WTC11 (cell line): Measurements from ENCODE around the gene TEX54.

Experiments
- CREB1 ChIP-seq: sonication (generic); formaldehyde crosslinking; IDR thresholded peaks from 2 replicates; pipeline ENCODE4 v1.8.0; 2023; ENCODE audit warnings: mild to moderate bottlenecking, missing genetic modification reagents
- ESRRA ChIP-seq: sonication (generic); formaldehyde crosslinking; IDR thresholded peaks from 2 replicates; pipeline ENCODE4 v1.8.1; 2022; ENCODE audit warnings: mild to moderate bottlenecking, missing genetic modification reagents, borderline replicate concordance
- NFE2L1 ChIP-seq: sonication (generic); formaldehyde crosslinking; IDR thresholded peaks from 2 replicates; pipeline ENCODE4 v1.8.1; 2023; ENCODE audit warnings: missing genetic modification reagents
- TEAD4 ChIP-seq: sonication (generic); formaldehyde crosslinking; IDR thresholded peaks from 2 replicates; pipeline ENCODE4 v1.8.0; 2022; ENCODE audit warnings: mild to moderate bottlenecking, missing genetic modification reagents
- ZBTB21 ChIP-seq: sonication (generic); formaldehyde crosslinking; IDR thresholded peaks from 2 replicates; pipeline ENCODE4 v1.8.1; 2023; ENCODE audit warnings: mild to moderate bottlenecking, missing genetic modification reagents, borderline replicate concordance
- TF ChIP-seq, protein P1 (sequence below): sonication (generic); formaldehyde crosslinking; IDR thresholded peaks from 2 replicates; pipeline ENCODE4 v1.8.0; 2022; ENCODE audit warnings: mild to moderate bottlenecking, missing genetic modification reagents
- TF ChIP-seq, protein P2 (sequence below): fragments of 200-600 bp; IDR thresholded peaks from 2 replicates; pipeline ENCODE4 v1.8.0; 2022; ENCODE audit warnings: antibody characterized with exemption
- TF ChIP-seq, protein P3 (sequence below): fragments of 250-450 bp; sonication (Bioruptor Pico); IDR thresholded peaks from 2 replicates; pipeline ENCODE4 v1.9.0; 2021; ENCODE audit warnings: mild to moderate bottlenecking, borderline replicate concordance
- TF ChIP-seq, protein P4 (sequence below): sonication (generic); formaldehyde crosslinking; IDR thresholded peaks from 2 replicates; pipeline ENCODE4 v1.8.1; 2022; ENCODE audit warnings: low read depth, missing genetic modification reagents, borderline replicate concordance
- TF ChIP-seq, protein P5 (sequence below): sonication (generic); formaldehyde crosslinking; IDR thresholded peaks from 2 replicates; pipeline ENCODE4 v1.8.0; 2023; ENCODE audit warnings: missing genetic modification reagents
- TF ChIP-seq, protein P6 (sequence below): sonication (generic); formaldehyde crosslinking; IDR thresholded peaks from 2 replicates; pipeline ENCODE4 v1.8.0; 2022; ENCODE audit warnings: mild to moderate bottlenecking, missing genetic modification reagents

DNA sequence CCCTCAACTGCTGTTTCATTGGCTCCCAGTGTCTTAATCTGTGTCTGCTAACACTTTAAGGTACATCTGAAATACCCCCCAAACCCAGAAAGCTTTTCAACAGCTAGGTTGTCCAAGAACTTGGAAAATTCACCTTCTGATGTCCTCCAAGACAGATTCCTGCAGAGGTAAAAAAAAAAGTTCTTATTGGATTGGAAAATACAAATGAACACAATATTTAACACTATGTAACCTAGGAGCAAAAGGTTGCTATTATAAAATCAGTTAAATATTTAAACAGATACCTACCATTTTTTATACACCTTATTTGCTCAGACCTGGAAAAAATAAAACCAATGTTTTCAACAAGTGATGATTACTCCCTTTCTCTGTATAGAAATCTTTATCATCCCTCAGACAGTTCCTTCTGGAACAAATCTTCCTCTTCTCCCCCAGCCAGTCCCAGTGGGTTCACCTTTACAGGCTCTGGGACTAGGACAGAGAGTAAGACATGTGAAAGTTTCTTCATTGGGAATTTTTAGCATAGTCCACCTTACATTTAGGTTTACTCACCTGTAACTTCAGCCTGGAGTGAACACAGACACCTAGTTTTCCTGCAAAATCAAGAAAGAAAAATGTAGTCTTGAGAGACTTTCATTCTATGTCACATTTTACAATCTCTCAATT, 20.0 kb upstream of the TEX54 start:
- TF ChIP-seq, protein P1, sequence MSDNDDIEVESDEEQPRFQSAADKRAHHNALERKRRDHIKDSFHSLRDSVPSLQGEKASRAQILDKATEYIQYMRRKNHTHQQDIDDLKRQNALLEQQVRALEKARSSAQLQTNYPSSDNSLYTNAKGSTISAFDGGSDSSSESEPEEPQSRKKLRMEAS (CRISPR knock-in tag), result no peak
- TF ChIP-seq TEAD4 (no peak), CREB1 (CRISPR knock-in tag) (no peak), ESRRA (CRISPR knock-in tag) (no peak), ZBTB21 (CRISPR knock-in tag) (no peak), NFE2L1 (CRISPR knock-in tag) (no peak)
- TF ChIP-seq, protein P2, sequence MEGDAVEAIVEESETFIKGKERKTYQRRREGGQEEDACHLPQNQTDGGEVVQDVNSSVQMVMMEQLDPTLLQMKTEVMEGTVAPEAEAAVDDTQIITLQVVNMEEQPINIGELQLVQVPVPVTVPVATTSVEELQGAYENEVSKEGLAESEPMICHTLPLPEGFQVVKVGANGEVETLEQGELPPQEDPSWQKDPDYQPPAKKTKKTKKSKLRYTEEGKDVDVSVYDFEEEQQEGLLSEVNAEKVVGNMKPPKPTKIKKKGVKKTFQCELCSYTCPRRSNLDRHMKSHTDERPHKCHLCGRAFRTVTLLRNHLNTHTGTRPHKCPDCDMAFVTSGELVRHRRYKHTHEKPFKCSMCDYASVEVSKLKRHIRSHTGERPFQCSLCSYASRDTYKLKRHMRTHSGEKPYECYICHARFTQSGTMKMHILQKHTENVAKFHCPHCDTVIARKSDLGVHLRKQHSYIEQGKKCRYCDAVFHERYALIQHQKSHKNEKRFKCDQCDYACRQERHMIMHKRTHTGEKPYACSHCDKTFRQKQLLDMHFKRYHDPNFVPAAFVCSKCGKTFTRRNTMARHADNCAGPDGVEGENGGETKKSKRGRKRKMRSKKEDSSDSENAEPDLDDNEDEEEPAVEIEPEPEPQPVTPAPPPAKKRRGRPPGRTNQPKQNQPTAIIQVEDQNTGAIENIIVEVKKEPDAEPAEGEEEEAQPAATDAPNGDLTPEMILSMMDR, result no peak
- TF ChIP-seq, protein P3, sequence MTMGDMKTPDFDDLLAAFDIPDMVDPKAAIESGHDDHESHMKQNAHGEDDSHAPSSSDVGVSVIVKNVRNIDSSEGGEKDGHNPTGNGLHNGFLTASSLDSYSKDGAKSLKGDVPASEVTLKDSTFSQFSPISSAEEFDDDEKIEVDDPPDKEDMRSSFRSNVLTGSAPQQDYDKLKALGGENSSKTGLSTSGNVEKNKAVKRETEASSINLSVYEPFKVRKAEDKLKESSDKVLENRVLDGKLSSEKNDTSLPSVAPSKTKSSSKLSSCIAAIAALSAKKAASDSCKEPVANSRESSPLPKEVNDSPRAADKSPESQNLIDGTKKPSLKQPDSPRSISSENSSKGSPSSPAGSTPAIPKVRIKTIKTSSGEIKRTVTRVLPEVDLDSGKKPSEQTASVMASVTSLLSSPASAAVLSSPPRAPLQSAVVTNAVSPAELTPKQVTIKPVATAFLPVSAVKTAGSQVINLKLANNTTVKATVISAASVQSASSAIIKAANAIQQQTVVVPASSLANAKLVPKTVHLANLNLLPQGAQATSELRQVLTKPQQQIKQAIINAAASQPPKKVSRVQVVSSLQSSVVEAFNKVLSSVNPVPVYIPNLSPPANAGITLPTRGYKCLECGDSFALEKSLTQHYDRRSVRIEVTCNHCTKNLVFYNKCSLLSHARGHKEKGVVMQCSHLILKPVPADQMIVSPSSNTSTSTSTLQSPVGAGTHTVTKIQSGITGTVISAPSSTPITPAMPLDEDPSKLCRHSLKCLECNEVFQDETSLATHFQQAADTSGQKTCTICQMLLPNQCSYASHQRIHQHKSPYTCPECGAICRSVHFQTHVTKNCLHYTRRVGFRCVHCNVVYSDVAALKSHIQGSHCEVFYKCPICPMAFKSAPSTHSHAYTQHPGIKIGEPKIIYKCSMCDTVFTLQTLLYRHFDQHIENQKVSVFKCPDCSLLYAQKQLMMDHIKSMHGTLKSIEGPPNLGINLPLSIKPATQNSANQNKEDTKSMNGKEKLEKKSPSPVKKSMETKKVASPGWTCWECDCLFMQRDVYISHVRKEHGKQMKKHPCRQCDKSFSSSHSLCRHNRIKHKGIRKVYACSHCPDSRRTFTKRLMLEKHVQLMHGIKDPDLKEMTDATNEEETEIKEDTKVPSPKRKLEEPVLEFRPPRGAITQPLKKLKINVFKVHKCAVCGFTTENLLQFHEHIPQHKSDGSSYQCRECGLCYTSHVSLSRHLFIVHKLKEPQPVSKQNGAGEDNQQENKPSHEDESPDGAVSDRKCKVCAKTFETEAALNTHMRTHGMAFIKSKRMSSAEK (CRISPR knock-in tag), result no peak
- TF ChIP-seq, protein P4, sequence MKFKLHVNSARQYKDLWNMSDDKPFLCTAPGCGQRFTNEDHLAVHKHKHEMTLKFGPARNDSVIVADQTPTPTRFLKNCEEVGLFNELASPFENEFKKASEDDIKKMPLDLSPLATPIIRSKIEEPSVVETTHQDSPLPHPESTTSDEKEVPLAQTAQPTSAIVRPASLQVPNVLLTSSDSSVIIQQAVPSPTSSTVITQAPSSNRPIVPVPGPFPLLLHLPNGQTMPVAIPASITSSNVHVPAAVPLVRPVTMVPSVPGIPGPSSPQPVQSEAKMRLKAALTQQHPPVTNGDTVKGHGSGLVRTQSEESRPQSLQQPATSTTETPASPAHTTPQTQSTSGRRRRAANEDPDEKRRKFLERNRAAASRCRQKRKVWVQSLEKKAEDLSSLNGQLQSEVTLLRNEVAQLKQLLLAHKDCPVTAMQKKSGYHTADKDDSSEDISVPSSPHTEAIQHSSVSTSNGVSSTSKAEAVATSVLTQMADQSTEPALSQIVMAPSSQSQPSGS (CRISPR knock-in tag), result no peak
- TF ChIP-seq, protein P5, sequence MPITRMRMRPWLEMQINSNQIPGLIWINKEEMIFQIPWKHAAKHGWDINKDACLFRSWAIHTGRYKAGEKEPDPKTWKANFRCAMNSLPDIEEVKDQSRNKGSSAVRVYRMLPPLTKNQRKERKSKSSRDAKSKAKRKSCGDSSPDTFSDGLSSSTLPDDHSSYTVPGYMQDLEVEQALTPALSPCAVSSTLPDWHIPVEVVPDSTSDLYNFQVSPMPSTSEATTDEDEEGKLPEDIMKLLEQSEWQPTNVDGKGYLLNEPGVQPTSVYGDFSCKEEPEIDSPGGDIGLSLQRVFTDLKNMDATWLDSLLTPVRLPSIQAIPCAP, result no peak
- TF ChIP-seq, protein P6, sequence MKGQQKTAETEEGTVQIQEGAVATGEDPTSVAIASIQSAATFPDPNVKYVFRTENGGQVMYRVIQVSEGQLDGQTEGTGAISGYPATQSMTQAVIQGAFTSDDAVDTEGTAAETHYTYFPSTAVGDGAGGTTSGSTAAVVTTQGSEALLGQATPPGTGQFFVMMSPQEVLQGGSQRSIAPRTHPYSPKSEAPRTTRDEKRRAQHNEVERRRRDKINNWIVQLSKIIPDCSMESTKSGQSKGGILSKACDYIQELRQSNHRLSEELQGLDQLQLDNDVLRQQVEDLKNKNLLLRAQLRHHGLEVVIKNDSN (CRISPR knock-in tag), result no peak
